ENCODE measurements around the gene HSPA1B.
"Not testable (repeated sequence)": the region's sequence is repeated elsewhere in the genome, so short reads cannot be mapped to it uniquely, and the experiment has no call there.

Gene HSPA1B

DNA sequence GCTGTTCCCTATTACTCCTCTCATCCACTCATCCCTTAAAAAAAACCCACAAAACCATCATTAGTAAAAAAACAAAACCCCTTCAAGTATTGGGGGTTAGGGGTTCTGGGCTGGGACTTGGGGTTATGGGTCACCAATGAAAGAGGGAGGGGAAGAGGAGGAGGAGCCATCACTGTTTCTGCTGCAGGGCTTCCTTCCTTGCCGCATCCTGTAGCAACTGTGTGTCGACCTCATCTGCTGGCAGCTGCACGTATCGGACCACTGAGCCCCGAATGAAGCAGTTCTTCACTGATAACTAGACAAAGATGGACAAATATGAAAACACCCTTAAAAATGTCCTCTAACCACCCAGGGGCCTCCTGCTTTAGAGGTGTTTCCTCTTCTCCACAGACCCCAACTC, 29.9 kb upstream of the HSPA1B start:
- DNase-seq (ENCODE audit: low read depth in 1 of 2, low spot score in 1 of 2), result no peak

DNA sequence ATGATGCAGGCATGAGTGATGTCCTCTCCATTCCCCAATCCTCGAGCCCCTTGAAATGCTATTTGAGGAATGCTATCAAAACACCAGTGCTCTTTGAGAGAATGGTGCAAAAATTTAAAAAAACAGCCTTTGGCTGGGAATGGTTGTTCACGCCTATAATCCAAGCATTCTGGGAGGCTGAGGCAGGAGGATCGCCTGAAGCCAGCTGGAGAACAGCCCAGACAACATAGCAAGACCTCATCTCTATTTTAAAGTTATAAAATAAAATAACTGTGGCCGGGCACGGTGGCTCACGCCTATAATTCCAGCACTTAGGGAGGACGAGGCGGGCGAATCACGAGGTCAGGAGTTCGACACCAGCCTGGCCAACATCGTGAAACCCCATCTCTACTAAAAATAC, 27.8 kb upstream of the HSPA1B start:
- DNase-seq (ENCODE audit: low read depth in 1 of 2, low spot score in 1 of 2), result no peak

DNA sequence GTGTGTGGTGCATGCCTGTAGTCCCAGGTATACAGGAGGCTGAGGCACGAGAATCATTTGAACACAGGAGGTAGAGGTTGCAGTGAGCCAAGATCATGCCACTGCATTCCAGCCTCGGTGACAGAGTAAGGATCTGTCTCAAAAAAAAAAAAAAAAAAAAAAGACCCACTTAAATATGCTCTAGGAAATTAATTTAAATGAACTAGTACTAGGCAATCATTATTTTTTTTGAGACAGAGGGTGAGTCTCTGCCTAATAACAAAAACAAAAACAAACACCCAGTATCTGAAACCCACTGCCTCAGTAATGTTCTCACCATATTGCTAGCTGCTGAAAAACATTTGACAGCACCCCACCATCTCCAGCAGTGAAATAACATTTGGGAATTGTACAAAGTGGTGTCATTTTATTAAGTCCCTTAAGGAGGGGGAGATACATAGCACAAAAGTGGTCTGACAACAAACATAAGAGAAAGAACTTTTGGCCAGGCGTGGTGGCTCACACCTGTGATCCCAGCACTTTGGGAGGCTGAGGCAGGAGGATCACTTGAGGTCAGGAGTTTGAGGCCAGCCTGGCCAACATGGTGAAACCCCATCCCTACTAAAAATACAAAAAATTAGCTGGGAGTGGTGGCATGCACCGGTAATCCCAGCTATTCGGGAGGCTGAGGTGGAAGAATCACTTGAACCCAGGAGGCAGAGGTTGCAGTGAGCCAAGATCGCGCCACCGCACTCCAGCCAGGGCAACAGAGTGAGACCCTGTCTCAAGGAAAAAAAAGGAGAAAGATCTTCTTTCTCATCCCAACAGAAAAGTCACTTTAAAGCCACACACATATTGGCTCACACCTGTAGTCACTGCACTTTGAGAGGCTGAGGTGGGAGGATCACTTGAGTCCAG, 26.3 kb upstream of the HSPA1B start:
- DNase-seq (ENCODE audit: low read depth in 1 of 2, low spot score in 1 of 2), result not testable (repeated sequence)

DNA sequence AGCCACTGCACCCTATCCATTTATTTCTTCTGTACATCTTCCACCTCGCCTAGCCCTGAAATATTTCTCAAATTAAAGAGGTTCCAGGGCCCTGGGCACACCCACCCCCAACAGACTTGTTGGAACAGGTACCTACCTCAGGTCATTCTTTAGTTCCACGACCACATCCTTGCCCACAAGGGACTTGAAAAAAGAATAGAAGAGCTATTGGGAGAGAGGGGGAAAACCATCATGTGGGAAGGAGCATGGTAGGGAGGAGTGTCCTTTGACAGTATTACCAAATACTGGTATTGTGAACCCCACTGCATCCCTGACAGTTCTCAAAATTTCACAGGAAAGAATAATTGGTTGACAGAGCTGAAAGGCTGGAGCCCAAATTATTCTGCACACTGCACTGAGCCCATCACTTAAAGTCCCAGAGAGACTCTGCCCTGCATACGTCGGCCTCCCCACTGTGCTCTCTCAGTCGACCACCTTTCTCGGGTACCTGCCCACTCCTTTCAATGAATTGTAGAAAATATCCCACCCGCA, 21.5 kb upstream of the HSPA1B start:
- no peak for DNase-seq (ENCODE audit: low read depth in 1 of 2, low spot score in 1 of 2)

DNA sequence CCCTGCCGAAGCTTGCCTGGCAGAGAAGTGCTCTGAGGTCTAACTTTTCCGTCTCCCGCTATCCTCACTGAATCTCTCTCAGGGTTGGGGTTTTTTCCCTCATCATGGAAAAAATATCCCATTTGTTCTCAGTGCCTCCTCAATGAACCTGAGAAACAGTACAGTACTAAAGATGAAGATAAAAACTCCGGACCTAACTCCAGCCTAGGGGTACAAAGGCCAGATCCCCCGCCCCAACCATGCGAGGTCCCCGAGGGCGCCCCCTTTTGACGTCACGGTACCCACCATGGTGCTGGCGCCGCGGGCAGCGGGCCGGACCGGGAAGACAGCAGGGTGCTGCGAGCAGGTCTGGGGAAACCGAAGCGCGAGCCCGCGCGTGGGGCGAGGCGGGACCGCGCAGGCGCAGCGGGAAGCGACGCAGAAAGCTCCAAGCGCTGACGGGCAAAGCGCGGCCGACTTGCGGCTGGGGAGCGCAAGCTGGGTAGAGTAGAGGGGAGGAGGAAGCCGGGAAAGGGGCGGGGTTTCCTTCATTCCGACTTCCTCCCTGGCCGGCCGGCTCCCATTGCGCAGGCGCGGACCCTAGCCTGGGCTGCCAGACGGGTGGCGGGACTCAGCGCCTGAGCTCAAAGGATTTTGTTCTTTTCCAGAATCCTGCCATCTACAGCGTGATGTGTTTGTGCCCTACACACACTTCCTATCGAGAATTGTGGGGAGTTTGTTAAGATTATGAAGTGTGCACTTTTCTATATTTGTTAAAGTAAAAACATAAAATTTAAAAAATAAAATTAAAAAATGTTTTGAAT, 20.9 kb upstream of the HSPA1B start, which contains the start of gene LSM2:
Gene LSM2, minus strand, starts transcription at position 497 of the 803 bp plus-strand sequence. Its CDS starts 209 bp downstream, at position 288.
- peak; percentile 90 to 94 for DNase-seq (ENCODE audit: low read depth in 1 of 2, low spot score in 1 of 2)

DNA sequence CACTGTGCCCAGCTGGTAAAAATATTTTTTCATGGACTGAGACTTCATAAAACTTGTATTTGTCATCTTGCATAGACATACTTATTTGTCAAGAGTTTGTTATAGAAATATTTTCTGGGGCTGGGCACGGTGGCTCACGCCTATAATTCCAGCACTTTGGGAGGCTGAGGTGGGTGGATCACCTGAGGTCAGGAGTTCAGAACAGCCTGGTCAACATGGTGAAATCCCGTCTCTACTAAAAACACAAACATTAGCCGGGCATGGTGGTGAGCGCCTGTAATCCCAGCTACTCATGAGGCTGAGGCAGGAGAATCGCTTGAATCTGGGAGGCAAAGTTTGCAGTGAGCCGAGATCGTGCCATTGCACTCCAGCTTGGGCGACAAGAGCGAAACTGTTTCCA, 18.9 kb upstream of the HSPA1B start:
- DNase-seq (ENCODE audit: low read depth in 1 of 2, low spot score in 1 of 2), result not testable (repeated sequence)

DNA sequence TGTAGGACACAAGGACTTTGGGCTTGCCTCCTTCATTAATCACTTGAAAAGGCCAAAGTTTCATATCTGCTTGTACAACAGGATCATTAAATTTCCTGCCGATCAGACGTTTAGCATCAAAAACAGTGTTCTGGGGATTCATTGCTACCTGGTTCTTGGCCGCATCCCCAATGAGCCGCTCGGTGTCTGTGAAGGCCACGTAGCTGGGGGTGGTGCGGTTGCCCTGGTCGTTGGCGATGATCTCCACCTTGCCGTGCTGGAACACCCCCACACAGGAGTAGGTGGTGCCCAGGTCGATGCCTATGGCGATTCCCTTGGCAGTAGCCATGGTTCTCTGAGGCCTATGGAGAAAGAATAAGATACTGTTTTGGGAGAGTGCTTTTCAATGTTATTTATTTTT, 15.9 kb upstream of the HSPA1B start:
- no peak for DNase-seq (ENCODE audit: low read depth in 1 of 2, low spot score in 1 of 2)

DNA sequence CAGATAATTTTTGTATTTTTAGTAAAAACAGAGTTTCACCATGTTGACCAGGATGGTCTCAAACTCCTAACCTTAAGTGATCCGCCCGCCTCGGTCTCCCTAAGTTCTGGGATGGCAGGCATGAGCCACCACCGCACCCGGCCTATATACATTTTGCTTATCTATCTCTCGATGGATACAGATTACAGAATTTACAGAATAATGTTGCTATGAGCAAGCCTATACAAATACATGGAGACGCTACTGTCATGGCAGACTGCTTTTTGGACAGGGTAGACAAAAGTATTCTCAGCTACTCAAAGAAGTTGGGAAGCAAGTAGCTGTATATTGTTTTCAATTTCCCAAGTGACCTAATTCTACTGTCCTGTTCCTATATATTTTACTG, 14.1 kb upstream of the HSPA1B start:
- DNase-seq (ENCODE audit: low read depth in 1 of 2, low spot score in 1 of 2), result no peak

DNA sequence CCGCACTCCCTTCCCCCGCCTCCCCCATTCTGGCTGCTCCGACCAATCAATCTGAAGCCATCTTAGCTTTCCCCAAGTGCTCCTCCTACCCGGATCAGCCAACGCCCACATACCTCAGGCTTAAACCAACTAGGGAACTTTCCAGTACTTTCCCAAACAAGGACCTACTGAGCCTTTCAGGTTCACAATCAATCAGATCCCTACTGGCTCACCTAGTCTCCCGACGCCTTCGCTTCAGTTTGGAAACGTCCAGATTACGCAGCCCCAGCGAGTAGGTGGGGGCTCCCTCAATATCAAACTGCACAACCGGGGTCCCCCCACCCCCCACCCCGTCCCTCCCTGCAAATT, 12.9 kb upstream of the HSPA1B start:
- DNase-seq (ENCODE audit: low read depth in 1 of 2, low spot score in 1 of 2), result peak; percentile 42 to 54

DNA sequence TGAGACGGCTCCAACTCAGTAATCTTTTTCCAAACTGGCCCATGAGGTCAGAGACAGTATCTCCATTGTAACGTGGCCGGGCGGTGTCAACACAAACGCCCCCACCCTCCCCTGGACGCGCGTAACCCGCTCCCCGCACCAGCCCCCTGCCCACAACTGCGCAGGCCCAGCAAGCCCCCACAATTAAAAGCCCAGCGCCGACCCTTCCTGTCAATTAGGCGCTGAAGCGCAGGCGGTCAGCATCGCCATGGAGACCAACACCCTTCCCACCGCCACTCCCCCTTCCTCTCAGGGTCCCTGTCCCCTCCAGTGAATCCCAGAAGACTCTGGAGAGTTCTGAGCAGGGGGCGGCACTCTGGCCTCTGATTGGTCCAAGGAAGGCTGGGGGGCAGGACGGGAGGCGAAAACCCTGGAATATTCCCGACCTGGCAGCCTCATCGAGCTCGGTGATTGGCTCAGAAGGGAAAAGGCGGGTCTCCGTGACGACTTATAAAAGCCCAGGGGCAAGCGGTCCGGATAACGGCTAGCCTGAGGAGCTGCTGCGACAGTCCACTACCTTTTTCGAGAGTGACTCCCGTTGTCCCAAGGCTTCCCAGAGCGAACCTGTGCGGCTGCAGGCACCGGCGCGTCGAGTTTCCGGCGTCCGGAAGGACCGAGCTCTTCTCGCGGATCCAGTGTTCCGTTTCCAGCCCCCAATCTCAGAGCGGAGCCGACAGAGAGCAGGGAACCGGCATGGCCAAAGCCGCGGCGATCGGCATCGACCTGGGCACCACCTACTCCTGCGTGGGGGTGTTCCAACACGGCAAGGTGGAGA, 12.3 kb upstream of the HSPA1B start, which contains the start of the genes HSPA1A and HSPA1L:
Gene HSPA1A, plus strand, starts transcription at position 519 of the 814 bp plus-strand sequence. Its CDS starts 214 bp downstream, at position 733.
Gene HSPA1L, minus strand, starts transcription at position 259 of the 814 bp plus-strand sequence. CDS start 3,311 bp downstream, outside the sequence.
- DNase-seq (ENCODE audit: low read depth in 1 of 2, low spot score in 1 of 2), result peak; percentile 43 to 50

DNA sequence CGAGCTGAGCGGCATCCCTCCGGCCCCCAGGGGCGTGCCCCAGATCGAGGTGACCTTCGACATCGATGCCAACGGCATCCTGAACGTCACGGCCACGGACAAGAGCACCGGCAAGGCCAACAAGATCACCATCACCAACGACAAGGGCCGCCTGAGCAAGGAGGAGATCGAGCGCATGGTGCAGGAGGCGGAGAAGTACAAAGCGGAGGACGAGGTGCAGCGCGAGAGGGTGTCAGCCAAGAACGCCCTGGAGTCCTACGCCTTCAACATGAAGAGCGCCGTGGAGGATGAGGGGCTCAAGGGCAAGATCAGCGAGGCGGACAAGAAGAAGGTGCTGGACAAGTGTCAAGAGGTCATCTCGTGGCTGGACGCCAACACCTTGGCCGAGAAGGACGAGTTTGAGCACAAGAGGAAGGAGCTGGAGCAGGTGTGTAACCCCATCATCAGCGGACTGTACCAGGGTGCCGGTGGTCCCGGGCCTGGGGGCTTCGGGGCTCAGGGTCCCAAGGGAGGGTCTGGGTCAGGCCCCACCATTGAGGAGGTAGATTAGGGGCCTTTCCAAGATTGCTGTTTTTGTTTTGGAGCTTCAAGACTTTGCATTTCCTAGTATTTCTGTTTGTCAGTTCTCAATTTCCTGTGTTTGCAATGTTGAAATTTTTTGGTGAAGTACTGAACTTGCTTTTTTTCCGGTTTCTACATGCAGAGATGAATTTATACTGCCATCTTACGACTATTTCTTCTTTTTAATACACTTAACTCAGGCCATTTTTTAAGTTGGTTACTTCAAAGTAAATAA, 10.2 kb upstream of the HSPA1B start:
- DNase-seq (ENCODE audit: low read depth in 1 of 2, low spot score in 1 of 2), result not testable (repeated sequence)

DNA sequence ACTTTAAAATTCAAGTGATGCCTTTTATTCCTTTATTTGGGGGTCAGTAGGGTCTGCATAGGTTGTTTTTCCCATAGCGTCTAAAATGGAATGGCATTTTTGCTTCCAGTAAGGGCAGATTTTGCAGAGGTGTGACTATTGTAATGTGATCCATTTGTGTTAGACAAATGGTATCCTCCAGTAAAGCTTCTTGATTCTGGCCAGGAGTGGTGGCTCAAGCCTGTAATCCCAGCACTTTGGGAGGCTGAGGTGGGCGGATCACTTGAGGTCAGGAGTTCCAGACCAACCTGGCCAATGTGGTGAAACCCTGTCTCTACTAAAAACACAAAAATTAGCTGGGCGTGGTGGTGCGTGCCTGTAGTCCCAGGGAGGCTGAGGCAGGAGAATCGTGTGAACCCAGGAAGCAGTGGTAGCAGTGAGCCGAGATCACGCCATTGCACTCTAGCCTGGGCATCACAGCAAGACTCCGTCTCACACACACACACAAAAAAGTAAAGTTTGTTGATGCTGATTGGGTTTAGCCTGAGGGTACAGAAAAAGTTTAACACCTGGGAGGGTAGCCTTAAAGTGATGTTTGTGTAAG, 9.5 kb upstream of the HSPA1B start:
- DNase-seq (ENCODE audit: low read depth in 1 of 2, low spot score in 1 of 2), result not testable (repeated sequence)

DNA sequence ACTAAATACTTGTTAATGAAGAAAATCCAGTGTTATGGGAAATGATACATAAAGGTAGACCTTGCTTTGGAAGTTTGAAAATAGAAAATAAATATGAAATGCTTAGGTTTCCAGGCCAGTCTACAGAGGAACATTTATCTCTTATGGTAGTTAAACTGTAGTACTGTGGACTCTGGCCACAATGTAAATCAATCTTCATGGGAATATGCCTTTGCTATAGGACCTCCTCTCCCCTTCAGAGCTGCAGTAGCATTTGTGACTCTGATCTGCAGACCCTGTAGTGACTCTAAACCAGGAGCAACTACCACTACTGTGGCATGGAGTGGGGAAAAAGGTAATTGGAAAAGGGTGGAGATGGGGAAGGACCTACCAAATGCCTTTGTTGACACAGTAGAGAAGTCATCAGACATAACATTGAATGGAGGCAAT, 7.7 kb upstream of the HSPA1B start:
- DNase-seq (ENCODE audit: low read depth in 1 of 2, low spot score in 1 of 2), result no peak

DNA sequence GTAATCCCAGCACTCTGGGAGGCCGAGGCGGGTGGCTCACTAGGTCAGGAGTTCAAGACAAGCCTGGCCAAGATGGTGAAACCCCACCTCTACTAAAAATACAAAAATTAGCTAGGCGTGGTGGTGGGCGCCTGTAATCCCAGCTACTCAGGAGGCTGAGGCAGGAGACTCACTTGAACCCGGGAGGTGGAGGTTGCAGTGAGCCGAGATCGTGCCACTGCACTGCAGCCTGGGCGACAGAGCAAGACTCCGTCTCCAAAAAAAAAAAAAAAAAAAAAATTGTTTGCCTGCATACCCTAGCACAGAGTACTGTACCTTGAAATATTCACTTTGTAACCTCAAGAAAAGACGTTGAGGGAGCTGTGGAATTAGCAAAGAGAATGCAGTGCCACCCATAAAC, 7.1 kb upstream of the HSPA1B start:
- DNase-seq (ENCODE audit: low read depth in 1 of 2, low spot score in 1 of 2), result not testable (repeated sequence)

DNA sequence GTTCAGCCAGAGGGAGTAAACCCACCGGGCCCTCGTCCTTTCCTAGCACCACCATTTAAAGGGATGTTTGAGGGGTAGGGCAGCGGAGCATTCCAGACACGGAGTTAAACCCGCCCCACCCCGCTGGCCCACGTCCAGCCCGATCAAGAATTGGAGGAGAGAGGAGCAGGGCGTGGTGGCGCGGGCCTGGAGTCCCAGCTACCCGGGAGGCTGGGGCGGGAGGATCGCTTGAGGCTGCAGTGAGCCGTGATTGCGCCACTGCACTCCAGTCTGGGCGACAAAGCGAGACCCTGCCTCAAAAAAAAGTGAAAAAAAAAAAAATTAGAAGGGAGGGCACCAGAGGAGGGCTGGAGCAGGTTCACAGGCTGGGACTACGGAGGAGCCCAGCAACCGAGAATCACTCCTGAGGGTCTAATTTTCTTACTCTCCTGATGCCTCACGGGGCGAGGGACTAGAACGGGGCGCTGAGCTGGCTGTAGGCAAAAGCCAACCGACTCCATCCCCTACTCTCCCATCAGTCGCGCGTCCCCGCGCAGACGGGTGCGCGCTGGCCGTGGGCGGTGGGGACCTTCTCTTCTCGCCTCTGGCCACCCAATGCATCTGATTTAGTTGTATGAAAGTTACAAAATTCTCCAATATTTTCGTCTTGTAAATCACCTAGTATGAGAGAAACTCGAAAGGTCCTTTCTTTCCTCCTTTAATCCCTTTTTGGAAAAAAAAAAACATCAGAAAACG, 6.1 kb upstream of the HSPA1B start:
- DNase-seq (ENCODE audit: low read depth in 1 of 2, low spot score in 1 of 2), result peak; percentile 21 to 46

DNA sequence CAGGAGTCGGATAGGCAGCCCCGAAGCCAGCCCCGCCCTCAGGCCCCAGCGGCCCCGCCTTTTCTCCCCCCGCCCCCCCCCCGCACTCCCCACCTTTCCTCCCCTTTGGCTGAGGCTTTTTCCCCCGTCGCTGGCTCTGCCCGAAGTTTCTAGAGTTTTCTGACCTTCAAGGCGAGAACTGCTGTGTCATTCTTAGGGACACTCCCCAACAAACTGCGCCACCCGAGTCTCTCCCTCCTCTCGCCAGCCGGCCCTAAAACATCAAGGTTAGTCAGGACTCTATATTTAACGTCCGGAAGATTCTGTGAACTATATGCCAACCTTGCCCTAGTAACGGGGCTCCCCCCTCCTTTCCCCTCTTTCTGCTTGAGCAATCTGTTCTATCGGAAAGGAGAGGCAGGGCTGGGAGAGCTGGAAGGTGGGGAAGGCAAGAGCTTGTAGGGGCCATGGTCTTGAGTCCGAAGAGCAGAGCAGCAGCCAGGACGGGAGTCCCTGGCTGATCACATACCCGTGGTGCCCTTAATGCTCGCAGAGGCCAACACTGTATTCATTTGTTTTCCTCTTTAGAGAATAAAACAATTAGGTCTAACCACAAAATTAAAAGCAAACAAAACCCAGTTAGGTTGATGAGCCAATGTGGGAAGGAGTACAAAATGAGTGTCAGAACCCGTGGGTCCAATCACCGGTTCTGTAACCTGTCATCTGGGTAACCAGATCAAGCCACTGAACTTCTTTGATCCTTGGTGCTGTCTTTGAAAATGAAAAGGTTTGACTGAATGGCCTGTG, 5.3 kb upstream of the HSPA1B start:
- DNase-seq (ENCODE audit: low read depth in 1 of 2, low spot score in 1 of 2), result peak; percentile 34 to 42

DNA sequence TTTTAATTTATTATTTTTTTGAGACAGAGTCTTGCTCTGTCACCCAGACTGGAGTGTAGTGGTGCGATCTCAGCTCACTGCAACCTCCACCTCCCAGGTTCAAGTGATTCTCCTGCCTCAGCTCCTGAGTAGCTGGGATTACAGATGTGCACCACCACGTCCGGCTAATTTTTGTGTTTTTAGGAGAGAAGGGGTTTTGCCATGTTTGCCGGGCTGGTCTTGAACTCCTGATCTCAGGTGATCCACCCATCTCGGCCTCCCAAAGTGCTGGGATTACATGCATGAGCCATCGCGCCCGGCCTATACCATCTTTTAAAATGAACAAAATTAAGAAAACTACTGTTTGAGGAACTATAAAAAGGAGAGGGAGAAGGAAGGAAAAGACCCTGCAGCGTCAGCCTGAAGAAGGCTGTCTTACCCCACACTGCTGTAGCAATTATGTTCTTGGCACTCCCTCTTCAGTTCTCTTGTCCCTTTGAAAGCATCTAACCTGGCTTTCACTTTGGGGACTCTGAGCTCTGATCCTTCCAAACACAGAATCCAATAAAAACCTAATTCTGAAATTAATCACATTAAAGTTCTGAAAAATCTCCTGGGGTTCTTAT, 3.8 kb upstream of the HSPA1B start:
- not testable (repeated sequence) for DNase-seq (ENCODE audit: low read depth in 1 of 2, low spot score in 1 of 2)

DNA sequence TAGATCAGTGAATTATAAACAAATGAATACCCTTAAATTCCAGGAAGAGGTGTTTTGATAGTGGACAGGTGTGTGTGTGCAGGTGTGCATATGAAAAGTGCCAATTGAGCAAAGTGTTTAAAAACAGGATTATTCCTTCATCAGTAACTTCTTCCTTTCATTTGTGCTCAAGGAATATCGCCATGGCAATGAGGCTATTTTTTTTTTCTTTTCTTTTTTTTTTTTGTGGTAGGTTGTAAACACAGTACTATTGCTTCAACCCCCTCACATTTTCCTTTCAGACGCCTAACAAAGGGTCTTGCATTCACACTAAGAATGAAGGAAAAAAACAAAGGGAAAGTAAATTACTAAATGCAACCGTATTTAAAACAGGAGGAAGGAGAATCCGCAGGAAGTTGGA, 2.0 kb upstream of the HSPA1B start:
- DNase-seq (ENCODE audit: low read depth in 1 of 2, low spot score in 1 of 2), result no peak
